ENCODE data around the gene BTRC. TPM values are rescaled to one million over a fixed set of nuclear protein-coding genes. Genes with fewer than 3 reads are reported as not detected.

The BTRC gene
- total and polyA plus RNA-seq, 10 of the 15 experiments (the other 5 are each of a cell fraction or from before 2014, with no cell fraction given) = 2.2 to 18.6 (median 8.6) TPM

GRCh38 chr10:101513733-101514132 is 159.8 kb downstream of the BTRC start:
- Histone ChIP-seq H3K4me1 (ENCODE audit: control insufficient read depth, insufficient read depth, low read length) (no peaks in the 10 kb centered on the region), H3K9me3 (replicated peaks; ENCODE audit: control insufficient read depth, insufficient read depth, low read length) (no peaks in the 10 kb centered on the region), H3K79me2 (ENCODE audit: control insufficient read depth, insufficient read depth, low read length) (no peaks in the 10 kb centered on the region), H3K9ac (ENCODE audit: control insufficient read depth, insufficient read depth, low read length) (no peak overlapping the region), H3K27ac (ENCODE audit: control insufficient read depth, insufficient read depth) (no peak overlapping the region), H3K27me3 (replicated peaks in 1 of 2; ENCODE audit: control insufficient read depth in 2 of 2, insufficient read depth in 2 of 2, low read length in 1 of 2) (no peaks in the 10 kb centered on the region), H2AFZ (ENCODE audit: control insufficient read depth, low read depth, low read length) (no peak overlapping the region), H3K4me3 (no peak overlapping the region), H3K4me2 (ENCODE audit: control insufficient read depth, insufficient read depth) (no peak overlapping the region), H3K36me3 (ENCODE audit: control insufficient read depth in 2 of 2, insufficient read depth in 2 of 2, low read length in 1 of 2) (no peaks in the 10 kb centered on the region), H4K20me1 (ENCODE audit: control insufficient read depth, insufficient read depth) (no peaks in the 10 kb centered on the region)
- ChIA-PET RAD21 (ENCODE audit: unreplicated experiment) (no interaction called here), SMC1A (ENCODE audit: uncharacterized antibody, unreplicated experiment) (interaction anchor here (0.7 kb wide), 1 partner anchor 712 kb away, joined by 4 read pairs; no protein-coding TSS in a partner anchor), POLR2A (no interaction called here), CTCF (interaction anchor here (0.6 to 1.5 kb wide), 2 partner anchors 9 to 300 kb away, joined by 4 to 5 read pairs; no protein-coding TSS in a partner anchor)
- no TSS peak for BruUV-seq (replicated peaks)
- DNase-seq (ENCODE audit: low read depth, low spot score) (no peak), ATAC-seq (no peak), FAIRE-seq (no peak)
- TF ChIP-seq ZNF687 (IDR thresholded peaks at IDR 0.05) (no peak), CBX5 (IDR thresholded peaks at IDR 0.05; ENCODE audit: low read depth) (no peak), YBX1 (IDR thresholded peaks at IDR 0.05) (no peak)
- in situ Hi-C loops (cut with MboI) (no loop called here), intact Hi-C loops (cut with micrococcal nuclease; ENCODE audit: unreplicated experiment) (no loop called here)
- 89% methylated on average over 2 of the region's 2 CpGs for WGBS (ENCODE audit: insufficient coverage, insufficient replicate concordance, low lambda C conversion rate, missing lambda C conversion rate)

GRCh38 chr10:101525848-101526247 is 171.9 kb downstream of the BTRC start:
- ChIA-PET CTCF (interaction anchor here (0.8 to 1.4 kb wide), 2 partner anchors 11 to 77 kb away, joined by 3 to 4 read pairs; no protein-coding TSS in a partner anchor), POLR2A (no interaction called here), SMC1A (ENCODE audit: uncharacterized antibody, unreplicated experiment) (no interaction called here), RAD21 (ENCODE audit: unreplicated experiment) (no interaction called here)
- no peaks in the 10 kb centered on the region for H4K20me1 ChIP-seq (ENCODE audit: control insufficient read depth, insufficient read depth)
- in situ Hi-C loops (cut with MboI) = no loop called here
- H3K27me3 ChIP-seq (replicated peaks in 1 of 2; ENCODE audit: control insufficient read depth in 2 of 2, insufficient read depth in 2 of 2, low read length in 1 of 2) = no peaks in the 10 kb centered on the region
- WGBS (ENCODE audit: insufficient coverage, insufficient replicate concordance, low lambda C conversion rate, missing lambda C conversion rate) = 77% methylated on average over 6 of the region's 6 CpGs
- H3K79me2 ChIP-seq (ENCODE audit: control insufficient read depth, insufficient read depth, low read length) = no peaks in the 10 kb centered on the region
- H2AFZ ChIP-seq (ENCODE audit: control insufficient read depth, low read depth, low read length) = no peak overlapping the region
- no peak overlapping the region for H3K4me3 ChIP-seq
- no TSS peak for BruUV-seq (replicated peaks)
- ATAC-seq = no peak
- no peak overlapping the region for H3K4me2 ChIP-seq (ENCODE audit: control insufficient read depth, insufficient read depth)
- H3K4me1 ChIP-seq (ENCODE audit: control insufficient read depth, insufficient read depth, low read length) = no peaks in the 10 kb centered on the region
- no peak overlapping the region for H3K9ac ChIP-seq (ENCODE audit: control insufficient read depth, insufficient read depth, low read length)
- DNase-seq (ENCODE audit: low read depth, low spot score) = no peak
- H3K36me3 ChIP-seq (ENCODE audit: control insufficient read depth in 2 of 2, insufficient read depth in 2 of 2, low read length in 1 of 2) = no peaks in the 10 kb centered on the region
- intact Hi-C loops (cut with micrococcal nuclease; ENCODE audit: unreplicated experiment) = no loop called here
- FAIRE-seq = no peak
- no peaks in the 10 kb centered on the region for H3K9me3 ChIP-seq (replicated peaks; ENCODE audit: control insufficient read depth, insufficient read depth, low read length)
- H3K27ac ChIP-seq (ENCODE audit: control insufficient read depth, insufficient read depth) = no peak overlapping the region
- TF ChIP-seq FOXM1 (IDR thresholded peaks at IDR 0.05; ENCODE audit: low read depth, low read length) (no peak), PBX3 (IDR thresholded peaks at IDR 0.05; ENCODE audit: insufficient replicate concordance, low read depth, low read length) (no peak), NR2C1 (IDR thresholded peaks at IDR 0.05) (no peak), ZBTB33 (IDR thresholded peaks at IDR 0.05) (no peak), E2F4 (IDR thresholded peaks at IDR 0.05; ENCODE audit: low read depth, low read length) (no peak)

Data from GM12878 (cell line).